NCI-H446 (cell line): ENCODE measurements around the gene ATXN7L1.

Experiments
- DNase-seq, 2 experiments: peaks; one replicate each; lab custom pipeline; 2025; lab: John Stamatoyannopoulos, UW

The ATXN7L1 gene

DNA sequence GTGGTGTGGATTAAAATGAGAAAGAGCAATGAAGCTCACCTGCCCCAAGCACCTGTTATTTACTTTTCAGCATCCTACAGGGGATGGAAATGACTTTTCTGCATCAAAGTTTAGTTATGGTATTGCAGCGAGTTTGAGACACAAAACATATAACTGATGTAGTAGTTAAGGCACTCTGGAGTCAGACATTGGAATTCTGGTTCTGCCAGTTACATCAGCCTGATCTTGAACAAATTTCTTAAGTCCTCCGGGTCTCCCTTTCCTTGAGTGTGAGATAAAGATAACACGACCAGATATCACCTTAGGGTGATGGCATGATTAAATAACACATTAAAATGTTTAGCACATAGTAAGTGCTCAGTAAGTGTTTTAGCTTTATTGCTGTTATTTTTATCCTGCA lies 97.4 kb downstream of the ATXN7L1 start:
- no peak for DNase-seq

DNA sequence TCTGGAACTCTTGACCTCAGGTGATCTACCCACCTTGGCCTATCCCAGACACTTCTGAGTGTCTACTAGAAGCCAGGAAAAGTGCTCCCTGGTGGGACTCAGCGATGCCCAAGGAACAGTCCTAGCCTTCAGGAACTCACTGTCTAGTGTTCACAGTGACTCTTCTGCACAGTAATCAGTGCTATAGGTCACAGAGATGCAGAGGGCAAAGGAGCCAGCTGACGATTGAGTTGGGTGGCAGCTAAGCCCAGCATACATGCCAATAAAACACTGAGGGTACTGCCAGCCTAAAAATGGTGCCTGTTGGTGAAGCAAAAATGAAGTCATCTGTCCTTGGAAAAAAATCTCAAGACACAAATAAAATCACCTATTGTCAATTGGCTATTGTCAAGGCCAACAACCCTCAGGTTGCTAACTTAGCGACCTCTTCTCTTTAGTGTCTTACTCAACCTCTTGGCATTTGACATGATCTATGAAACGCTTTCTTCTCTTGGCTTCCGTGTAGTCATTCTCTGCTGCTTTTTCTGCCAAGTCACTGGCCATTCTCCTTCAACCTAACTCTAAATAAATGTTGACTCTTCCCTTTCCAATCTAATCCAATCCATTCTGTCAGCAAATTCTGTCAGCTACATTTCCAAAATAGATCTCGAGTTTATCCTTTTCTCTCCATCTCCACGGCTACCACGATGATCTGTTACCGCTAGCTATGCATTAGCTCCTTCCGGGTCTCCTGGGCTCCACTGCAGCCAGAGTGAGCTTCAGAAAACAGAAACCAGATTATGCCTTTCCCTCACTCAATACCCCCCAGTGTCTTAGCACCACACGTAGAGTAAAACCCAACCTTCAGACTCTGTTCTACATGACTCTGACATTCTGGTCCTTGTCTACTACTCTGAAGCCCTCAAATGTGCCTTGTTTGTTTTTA lies 99.2 kb downstream of the ATXN7L1 start:
- DNase-seq, result peak; percentile 24 to 34

DNA sequence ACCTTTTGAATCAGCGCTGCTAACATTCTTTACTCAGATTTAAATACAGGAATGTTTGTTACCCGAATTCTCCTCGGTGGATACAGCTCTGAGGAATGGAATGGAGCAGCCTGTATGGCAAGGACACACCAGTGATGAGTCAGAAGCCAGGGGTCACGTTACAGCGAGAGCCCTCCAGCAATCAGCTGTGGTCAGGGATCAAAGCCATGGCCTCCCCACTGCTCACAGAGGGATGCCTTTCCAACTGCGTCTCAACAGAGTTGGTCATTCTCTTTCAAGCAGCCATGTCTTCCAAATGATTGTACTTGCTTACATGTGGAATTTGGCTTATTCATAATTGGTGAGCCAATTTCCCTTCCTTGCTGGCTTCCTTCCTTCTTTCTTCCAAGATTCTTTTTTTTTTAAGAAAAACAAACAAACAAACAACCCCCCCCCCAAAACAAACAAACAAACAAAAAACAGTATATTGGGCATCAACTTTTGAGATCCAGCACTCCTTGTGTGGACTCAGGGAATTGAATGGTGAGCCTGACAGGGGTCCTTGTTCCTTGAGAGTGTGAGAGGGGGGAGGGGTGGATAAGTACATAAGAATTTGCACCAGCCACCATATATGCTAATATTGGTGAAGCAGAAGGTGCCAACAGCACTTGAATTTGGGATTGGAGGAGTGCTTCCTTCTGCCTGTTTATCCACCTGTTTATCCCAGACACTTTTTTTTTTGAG lies 100.2 kb downstream of the ATXN7L1 start:
- no peak for DNase-seq

DNA sequence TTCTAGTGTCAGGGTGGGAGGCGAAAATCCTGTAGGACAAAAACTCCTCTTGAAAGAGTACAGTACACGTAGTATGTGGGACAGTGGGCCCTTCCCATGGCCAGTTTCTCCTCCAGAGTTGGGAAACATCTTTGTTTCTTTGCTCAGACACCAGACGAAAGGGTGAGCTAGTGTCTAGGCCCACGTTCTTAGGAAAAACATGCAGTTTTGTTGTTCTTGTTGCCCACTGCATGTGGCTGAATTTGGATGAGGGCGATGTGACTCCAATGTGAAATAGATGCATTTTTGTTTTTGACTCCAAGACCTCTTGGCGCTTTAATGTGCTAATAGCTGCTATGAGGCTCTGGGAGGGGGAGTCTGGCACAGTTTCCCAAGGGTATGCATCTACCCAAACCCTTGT lies 100.8 kb downstream of the ATXN7L1 start:
- no peak for DNase-seq

DNA sequence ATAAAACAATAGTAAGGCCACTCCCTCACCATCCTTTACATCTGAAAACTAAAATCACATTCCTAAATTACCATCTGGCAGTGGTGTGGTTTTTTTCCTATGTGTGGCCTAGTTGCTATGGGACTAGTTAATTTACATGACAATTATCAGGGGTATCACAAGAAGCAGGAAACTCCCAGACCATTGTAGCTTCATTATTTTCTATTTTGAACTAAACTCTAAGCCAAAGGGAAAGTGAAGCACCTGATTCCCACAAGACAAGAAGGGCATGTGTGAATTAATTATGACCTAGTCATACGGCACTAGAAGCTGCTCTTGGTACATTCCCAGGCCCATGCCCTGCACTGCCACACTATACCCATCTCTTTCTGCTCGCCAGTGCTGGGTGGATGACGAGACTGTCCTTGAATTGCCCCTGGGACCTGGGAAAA lies 103.4 kb downstream of the ATXN7L1 start:
- no peak for DNase-seq

DNA sequence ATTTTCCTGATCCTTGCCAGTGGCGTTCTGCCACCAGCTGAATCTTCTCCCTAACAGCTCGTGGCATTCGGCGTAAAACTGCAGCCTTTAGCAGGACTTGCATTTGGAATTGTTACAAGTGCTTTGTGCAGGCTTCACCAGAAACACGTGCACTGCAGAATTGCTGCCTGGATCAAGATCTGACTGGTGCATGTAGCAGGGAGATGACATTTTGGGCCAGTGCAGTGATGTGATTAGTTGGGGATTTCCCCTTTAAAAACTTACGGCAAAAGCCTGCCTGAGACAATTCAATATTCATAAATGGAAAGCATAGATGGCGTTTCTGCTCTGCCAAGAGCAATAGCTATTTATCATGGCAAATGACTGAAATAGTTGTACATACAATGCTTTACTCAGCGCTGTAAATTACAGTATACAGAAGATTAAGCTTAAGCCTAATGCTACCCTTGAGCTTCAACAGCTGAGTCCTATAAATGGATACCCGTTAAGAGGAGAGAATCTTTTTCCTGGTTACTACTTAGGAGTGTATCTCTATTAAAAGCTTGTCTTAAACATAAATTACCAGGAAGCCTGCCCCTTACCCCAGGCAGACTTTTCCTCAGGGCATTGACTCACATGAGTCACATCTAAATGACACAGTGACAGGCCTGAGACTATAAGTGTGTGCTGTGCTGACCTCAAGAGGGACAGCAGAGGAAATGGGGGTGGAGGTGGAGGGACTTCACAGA lies 106.3 kb downstream of the ATXN7L1 start:
- DNase-seq, result peak in 1 of 2 experiments; percentile 38

DNA sequence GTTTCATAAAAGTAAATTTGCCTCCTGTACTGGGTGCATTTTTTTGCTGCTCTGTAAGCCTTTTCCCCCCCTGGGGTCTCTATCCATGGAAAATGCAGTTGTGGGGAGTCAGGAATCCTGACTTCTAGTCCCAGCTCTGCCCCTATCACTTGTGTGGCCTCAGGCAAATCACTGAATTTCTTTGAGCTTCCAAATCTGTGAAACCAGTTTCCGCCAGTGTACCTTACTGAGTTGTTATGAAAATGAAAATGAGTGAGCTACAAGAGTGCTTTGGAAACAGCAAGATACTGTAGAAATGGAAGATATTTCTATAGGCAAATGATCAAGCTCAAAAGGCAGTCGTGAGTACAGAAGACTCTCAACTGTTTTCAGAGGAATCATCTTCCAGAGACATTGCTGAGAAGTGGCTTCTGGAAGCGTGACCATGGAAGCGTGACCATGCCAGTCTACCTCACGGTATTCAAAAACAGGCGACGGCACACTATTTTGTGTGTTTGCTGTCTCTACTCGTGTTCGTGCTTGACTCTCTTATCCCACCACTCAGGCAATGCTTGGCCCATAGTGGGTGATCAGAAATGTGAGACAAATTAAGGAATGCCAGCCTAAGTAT lies 107.4 kb downstream of the ATXN7L1 start:
- no peak for DNase-seq

DNA sequence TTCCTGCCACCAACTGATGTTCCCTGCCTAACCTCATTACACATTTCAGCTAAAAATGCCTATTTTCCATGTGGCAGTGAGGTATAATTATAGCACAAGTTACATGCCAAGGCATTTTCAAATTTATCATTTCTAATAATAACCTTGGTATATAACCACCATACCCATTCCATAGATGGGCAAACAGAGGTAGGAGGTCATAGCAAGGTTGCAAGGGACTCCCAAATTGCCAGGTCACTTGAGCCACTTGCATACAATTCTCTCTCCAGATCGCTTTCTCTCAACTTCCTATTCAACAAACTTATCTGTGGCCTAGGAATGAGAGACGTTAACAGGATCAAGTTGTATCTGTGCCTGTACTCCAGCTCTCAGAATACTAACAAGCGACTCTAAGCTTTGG lies 108.3 kb downstream of the ATXN7L1 start:
- no peak for DNase-seq

DNA sequence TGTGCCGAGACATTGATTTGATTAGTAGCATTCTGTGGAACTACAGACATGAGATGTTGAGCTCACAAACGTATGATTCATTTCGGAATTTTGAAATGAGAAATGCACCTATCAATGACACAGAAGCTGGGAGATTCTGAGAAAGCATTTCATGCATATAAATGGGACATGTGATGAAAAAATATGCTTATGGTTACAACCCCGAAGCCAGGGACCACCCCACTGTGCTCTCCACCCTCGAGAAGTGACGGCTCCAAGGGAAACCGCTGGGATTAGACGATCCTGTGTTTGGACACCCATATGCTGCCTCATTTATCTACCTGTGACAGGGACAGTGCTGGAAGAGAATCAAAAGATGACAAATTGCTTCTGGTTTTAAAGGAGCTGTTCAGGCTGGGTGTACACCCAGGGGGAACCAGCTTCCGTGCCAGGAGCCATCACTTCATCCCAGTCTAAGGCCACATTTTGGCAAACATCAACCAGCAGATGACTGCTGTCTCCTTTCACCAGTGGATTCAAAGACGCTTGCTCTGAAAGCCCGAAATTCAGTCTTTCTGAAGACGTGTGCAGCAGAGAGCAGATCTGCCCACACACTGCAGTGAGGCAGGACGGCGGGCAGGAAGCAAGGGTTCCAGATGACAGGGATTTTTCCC lies 109.9 kb downstream of the ATXN7L1 start:
- DNase-seq, result peak; percentile 44 to 83

DNA sequence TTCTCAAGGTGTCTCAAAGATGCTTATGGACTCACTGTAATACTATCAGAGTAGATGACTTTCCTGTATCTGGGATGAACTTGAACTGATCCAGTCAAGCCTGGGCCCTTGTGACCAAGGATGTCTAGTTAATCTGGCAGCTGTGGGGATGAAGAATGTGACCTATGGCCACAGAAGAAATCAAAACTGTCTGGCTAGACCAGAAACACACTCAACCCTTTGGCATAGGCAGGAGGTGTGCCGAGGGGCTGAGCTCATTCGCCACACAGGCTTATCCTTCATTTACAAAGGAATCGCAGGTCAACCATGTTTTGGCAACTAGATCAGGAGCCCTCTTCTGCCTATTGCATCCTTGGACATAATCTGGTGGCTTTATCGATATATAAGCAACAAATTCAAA lies 110.6 kb downstream of the ATXN7L1 start:
- no peak for DNase-seq

DNA sequence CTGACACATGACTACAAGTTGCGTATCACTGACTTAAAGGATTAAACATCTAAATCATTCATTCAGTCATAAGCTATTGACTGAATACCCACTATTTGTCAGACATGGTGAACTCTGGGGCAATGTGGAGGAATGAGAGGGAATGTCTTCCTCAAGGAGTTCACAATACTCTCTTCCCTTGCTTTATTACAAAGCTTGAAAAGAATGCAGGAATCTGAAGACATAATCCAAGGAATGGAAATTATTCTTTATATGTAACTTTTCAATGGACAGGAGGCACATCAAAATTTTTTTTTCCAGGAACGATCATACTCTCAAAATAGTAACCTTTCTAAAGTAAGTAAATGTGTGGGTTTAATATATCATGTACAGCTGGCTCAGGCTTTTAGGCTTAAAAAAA lies 111.9 kb downstream of the ATXN7L1 start:
- no peak for DNase-seq

DNA sequence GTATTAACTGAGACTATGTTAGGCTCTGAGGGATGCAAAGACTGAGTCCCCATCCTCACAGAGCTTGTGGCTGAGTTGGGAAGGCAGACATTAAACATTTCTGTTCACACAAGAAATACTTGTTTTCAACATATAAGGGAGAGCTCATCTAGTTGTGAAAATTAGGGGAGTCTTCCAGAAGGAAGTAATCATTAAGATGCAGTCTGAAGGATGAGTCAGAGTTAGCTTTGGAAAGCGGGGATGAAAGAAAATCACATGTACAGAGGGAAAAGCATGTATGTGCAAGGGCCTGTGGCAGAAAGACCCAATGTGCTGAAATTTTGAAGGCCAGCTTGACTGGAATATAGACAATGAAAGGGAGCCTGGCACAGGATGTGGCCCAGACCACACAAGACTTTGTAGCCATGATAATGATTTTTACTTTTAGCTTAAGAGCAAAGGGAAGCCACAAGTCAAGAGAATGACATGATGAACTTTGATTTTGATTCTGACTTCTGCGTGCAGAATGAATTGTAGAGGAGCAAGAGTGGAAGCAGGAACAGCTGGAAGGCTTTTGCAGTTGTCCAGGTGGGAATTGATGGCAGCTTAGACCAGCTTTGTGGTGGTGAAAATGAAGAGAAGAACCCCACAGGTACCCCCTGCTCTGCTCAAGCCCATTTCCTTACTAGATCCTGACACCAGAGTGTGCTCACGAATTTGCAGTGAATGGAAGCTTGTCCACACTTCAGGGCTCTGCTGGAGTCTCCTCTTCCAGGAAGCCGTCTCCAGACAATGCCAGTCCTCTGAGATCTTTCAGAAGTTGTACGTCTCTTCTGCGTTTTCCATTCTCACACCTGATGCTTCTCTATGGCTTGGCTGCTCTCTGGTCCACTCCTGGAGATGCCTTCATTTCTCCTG lies 115.6 kb downstream of the ATXN7L1 start:
- DNase-seq, result no peak

DNA sequence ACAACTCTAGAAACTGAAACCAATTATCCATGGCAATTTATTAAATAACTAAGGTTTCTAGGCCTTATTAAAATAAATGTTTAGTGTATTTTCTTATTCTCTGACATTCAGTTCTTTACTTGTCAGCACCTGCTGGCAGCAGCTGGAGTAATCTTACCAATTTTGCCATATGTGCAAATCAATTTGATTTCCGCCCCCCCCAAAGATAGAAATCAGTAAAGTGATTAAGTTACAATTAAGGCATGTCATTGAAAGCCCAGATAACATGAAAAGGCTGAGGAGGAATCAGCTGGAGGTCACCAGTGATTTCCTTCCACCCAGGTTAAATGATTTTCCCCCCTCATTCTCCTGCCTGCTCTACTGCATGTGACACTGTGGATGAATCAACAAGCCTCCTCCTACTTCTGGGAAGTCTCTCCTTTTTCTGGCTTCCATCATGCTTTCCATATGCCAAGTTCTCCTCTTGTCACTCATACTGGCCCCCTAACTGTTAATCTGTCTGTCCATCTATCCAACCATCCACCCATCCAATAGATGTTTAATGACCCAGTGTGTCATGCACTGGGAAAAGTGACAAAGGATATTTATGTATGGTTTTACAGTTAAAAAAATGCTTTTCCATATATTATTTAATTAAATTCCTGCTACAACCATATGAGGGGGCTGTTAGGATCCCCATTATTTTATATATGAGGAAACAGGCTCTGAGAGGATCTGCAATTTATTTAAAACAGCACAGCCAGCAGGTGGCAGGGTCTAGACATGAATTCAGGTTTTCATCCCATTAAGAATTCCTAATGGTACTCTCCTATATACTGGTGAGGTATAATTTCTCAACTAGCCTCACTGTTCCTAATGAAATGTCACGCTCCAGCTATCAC lies 116.5 kb downstream of the ATXN7L1 start:
- DNase-seq, result peak; percentile 53 to 63

DNA sequence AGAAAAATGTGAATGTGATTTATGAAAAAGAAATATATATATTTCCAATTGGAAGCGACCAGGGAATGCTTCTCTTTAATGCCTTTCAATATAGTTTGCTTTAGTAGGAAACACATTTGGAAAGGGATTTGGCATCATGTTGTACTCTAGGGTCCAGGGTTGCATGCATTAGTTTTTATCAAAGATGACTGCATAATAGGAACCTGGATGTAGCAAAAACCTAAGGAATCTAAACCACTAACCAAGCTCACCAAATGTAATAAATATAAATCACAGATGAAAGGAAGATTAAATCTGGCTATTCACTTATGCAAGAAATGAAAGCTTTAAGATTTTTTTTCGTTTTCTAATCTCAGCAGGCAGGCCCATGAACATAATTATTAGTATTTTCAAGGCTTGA lies 120.0 kb downstream of the ATXN7L1 start:
- no peak for DNase-seq

DNA sequence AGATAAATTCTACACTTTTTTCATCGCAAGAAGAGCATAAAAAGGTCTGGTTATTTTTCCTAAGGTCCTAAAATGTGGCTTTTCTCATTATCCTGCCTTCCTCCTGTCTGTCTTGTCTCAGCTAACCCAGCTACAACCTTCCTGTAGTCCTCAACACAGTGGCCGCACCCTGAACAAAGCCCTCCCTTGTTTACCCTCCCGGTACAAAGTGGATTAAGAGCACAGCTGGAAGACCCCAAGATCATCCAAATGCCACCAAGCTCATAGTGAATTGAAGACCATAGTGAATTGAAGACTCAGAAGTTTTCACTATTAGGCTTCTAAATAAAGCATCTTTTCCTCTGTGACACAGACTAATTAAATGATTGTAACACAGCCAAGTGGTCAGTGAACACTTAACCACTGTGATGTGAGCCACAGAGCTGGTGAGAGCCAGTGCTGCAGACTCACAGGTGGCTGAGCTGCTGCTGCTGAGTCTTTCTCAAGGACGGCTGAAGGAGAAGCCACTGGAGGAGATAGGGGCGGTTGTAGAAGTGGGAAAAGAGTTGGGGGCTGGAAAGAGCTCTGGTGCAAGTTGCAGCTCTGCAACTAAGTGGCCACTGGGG lies 123.6 kb downstream of the ATXN7L1 start:
- DNase-seq, result no peak

DNA sequence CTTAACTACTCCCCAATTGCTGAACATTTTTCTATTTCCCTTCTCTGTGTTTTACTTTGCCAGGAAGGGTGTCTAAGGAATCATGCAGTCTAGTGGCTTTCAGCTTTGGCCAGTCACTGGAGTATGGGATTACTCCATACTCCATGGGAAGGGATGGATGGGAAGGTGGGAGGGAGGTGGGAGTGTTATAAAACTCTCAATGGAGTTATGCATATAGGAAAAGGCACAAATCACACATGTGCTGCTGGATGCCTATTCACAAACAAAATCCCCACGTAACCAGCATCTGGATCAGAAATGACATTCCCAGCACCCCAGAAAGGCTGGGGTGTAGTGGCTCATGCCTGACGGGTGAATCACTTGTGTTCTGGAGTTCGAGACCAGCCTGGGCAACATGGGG lies 125.3 kb downstream of the ATXN7L1 start:
- no peak for DNase-seq

DNA sequence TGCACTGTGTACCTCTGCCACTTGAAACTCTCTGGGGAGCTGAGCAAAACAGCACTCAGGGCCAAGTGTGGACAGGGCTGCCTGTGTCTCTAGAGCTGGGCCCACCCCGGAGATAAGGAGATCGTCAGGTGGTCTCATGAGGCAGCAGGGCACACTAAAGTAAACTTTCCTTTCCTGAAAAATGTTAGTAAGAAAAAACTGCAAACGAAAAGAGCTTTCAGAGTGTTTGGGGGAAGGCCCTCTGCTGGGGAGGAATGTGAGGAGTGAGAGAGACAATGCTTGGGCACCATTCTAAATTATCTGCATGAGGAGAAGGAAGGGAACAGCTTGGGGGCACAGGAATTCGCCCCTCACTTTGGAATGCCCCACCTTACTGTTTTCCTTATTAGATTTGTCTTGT lies 127.7 kb downstream of the ATXN7L1 start:
- DNase-seq, result no peak

DNA sequence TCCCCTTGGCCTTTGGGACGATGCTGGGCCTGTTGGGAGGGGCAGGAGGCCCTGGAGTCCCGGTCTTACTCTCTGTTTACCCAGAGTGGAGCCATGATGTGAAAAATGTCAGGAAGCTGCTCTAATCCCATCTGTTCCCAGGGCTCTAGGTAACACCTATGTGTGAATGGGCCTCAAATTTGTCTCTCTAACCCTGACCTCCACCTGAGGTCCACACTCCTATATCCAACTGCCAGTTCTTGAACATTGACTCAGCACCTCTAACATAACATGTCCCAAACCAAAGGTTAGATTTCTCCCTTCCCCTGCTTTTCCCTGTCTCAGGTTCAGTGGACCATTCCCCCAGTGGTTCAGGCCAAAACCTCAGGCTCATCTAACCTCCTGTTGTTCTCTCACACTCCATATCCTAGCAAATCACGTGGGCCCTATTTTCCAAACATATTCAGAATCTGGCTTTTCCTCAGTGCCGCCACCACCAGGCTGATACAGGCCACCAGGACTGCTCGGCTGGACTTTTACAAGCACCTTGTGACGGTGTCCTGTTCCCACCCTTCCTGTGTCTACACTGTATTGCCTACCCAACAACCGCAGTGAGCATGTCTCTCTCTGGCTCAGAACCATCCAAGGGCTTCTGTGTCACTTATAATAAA lies 130.6 kb downstream of the ATXN7L1 start:
- no peak for DNase-seq

DNA sequence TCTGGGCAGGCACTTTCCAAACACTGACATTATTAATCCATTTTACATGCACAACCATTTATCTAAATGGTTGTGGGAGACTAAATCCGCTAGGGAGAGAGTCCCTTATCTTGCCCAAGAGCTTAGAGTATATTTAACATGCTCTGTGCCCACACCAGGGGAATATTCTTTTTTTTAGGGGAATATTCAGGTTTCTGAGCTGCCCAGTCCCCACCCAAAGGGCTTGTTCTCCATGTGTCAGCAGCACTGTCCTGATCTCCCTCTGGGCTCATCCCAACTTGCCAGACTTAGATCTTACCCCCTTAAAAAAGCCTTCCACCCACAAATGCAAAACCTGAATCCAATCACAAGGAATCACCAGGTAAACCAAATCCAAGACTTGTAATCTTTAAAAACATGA lies 132.1 kb downstream of the ATXN7L1 start:
- DNase-seq, result no peak
